ENCODE results near the gene EML4.

EML4 gene

DNA sequence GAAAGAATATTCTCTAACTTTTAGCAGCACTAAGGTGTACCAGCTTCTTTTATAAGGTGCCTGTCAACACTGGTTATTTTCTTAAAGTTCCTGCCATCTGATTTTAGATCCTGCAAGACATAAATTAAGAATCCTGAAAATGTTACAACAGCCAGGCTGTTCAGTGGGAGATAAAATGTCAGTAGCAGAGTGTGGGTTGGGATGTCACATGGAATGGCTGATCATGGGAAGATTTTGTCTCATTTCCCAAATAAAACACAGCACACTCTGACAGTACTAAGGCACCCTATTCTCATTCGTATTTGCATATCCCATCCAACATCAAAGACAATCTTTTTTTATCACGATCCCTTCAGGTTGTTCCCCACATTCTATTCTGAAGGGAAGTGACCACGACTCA, 194.3 kb downstream of the EML4 start:
- Histone ChIP-seq H3K36me3 (replicated peaks; ENCODE audit: insufficient read depth, low read length) (no peaks in the 10 kb centered on the region), H3K9me2 (replicated peaks; ENCODE audit: insufficient read depth, low read length) (no peaks in the 10 kb centered on the region), H3K9me3 (replicated peaks; ENCODE audit: insufficient read depth, low read length) (no peaks in the 10 kb centered on the region), H3K79me2 (ENCODE audit: low read length) (peaks cover 26% of the 10 kb centered on the region), H4K20me1 (ENCODE audit: insufficient read depth, low read length) (no peaks in the 10 kb centered on the region), H3K27ac (ENCODE audit: low read length) (no peak overlapping the region), H3K4me2 (ENCODE audit: low read depth, low read length) (no peak overlapping the region), H3K4me3 (ENCODE audit: low read length) (no peak overlapping the region), H3K9ac (ENCODE audit: low read length) (no peak overlapping the region), H3K27me3 (replicated peaks; ENCODE audit: insufficient read depth, low read length) (no peaks in the 10 kb centered on the region), H2AFZ (ENCODE audit: low read length) (no peak overlapping the region), H3F3A (ENCODE audit: insufficient read depth, low read length) (peaks cover 14% of the 10 kb centered on the region), H3K4me1 (ENCODE audit: low read length) (peaks cover 19% of the 10 kb centered on the region)
- TF ChIP-seq EZH2 (optimal IDR thresholded peaks at IDR 0.05; ENCODE audit: low read depth, low read length) (no peak), EZH2phosphoT487 (IDR thresholded peaks at IDR 0.05; ENCODE audit: low read length) (no peak), CTCF (IDR thresholded peaks at IDR 0.05; ENCODE audit: low read length) (no peak)
- DNase-seq = no peak

- H2AFZ ChIP-seq (ENCODE audit: low read length) = no peak overlapping the region
- peaks cover 13% of the 10 kb centered on the region for H3K4me1 ChIP-seq (ENCODE audit: low read length)
- H3K27me3 ChIP-seq (replicated peaks; ENCODE audit: insufficient read depth, low read length) = no peaks in the 10 kb centered on the region
- H3K9me3 ChIP-seq (replicated peaks; ENCODE audit: insufficient read depth, low read length) = no peaks in the 10 kb centered on the region
- H3K4me3 ChIP-seq (ENCODE audit: low read length) = no peak overlapping the region
- TF ChIP-seq CTCF (IDR thresholded peaks at IDR 0.05; ENCODE audit: low read length) = no peak
- no peak for TF ChIP-seq EZH2 (optimal IDR thresholded peaks at IDR 0.05; ENCODE audit: low read depth, low read length)
- TF ChIP-seq EZH2phosphoT487 (IDR thresholded peaks at IDR 0.05; ENCODE audit: low read length) = no peak
- H3K27ac ChIP-seq (ENCODE audit: low read length) = no peak overlapping the region
- no peak overlapping the region for H3K4me2 ChIP-seq (ENCODE audit: low read depth, low read length)
- H3K9ac ChIP-seq (ENCODE audit: low read length) = no peak overlapping the region
- no peaks in the 10 kb centered on the region for H3K9me2 ChIP-seq (replicated peaks; ENCODE audit: insufficient read depth, low read length)
- no peak for DNase-seq
- H3K79me2 ChIP-seq (ENCODE audit: low read length) = peaks cover 14% of the 10 kb centered on the region
- peaks cover 11% of the 10 kb centered on the region for H3F3A ChIP-seq (ENCODE audit: insufficient read depth, low read length)
- no peaks in the 10 kb centered on the region for H4K20me1 ChIP-seq (ENCODE audit: insufficient read depth, low read length)
- no peaks in the 10 kb centered on the region for H3K36me3 ChIP-seq (replicated peaks; ENCODE audit: insufficient read depth, low read length)
Observed at GRCh38 chr2:42364658-42365057, 195.5 kb downstream of the EML4 start.

DNA sequence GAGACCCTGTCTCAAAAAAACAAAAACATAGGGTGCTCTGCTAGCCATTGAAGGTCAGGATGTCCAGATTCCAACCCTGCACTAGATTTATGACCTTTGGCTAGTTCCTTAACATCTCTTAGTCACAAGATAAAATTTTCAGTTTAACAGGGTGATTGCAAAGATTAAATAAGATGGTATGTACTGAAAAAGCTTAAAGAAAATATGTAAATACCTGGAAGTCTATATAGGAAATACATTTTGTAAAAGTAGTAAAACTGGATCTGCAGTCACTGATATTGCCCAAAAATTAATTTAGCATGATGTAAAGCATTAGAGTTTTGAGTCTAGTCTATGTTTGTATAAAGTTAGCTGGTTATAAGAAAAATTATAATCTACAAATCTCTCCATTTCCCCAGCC, 197.3 kb downstream of the EML4 start:
- TF ChIP-seq EZH2 (optimal IDR thresholded peaks at IDR 0.05; ENCODE audit: low read depth, low read length) (no peak), CTCF (IDR thresholded peaks at IDR 0.05; ENCODE audit: low read length) (no peak), EZH2phosphoT487 (IDR thresholded peaks at IDR 0.05; ENCODE audit: low read length) (no peak)
- no peaks in the 10 kb centered on the region for H3K9me3 ChIP-seq (replicated peaks; ENCODE audit: insufficient read depth, low read length)

More for the DNA sequence above, 197.3 kb downstream of the EML4 start:
- no peak overlapping the region for H3K4me2 ChIP-seq (ENCODE audit: low read depth, low read length)
- H3K79me2 ChIP-seq (ENCODE audit: low read length) = no peaks in the 10 kb centered on the region
- H3K4me3 ChIP-seq (ENCODE audit: low read length) = no peak overlapping the region
- no peaks in the 10 kb centered on the region for H3K9me2 ChIP-seq (replicated peaks; ENCODE audit: insufficient read depth, low read length)
- no peak overlapping the region for H3K27ac ChIP-seq (ENCODE audit: low read length)
- no peak for DNase-seq
- H3F3A ChIP-seq (ENCODE audit: insufficient read depth, low read length) = 0 out of 2 replicates have a peak, but pooled peaks cover 3% of the 10 kb centered on the region
- no peaks in the 10 kb centered on the region for H4K20me1 ChIP-seq (ENCODE audit: insufficient read depth, low read length)
- no peaks in the 10 kb centered on the region for H3K36me3 ChIP-seq (replicated peaks; ENCODE audit: insufficient read depth, low read length)
- H3K9ac ChIP-seq (ENCODE audit: low read length) = no peak overlapping the region
- H2AFZ ChIP-seq (ENCODE audit: low read length) = no peak overlapping the region
- no peaks in the 10 kb centered on the region for H3K27me3 ChIP-seq (replicated peaks; ENCODE audit: insufficient read depth, low read length)
- peaks cover 13% of the 10 kb centered on the region for H3K4me1 ChIP-seq (ENCODE audit: low read length)

All from MM.1S (cell line).